SK-N-MC (cell line): ENCODE measurements around the gene SUFU.

Experiments
- EZH2 ChIP-seq: fragments of 200-600 bp; sonication (generic); IDR thresholded peaks from one replicate; pipeline ENCODE4 v1.6.1; 2017; ENCODE audit warnings: antibody characterized with exemption
- FOXP2 ChIP-seq: optimal IDR thresholded peaks from 2 replicates; pipeline ENCODE3; 2011; ENCODE audit warnings: mild to moderate bottlenecking, moderate library complexity; ENCODE audit not compliant: insufficient read depth; ENCODE audit errors: extremely low read length, control extremely low read depth
- POLR2AphosphoS5 ChIP-seq: IDR thresholded peaks from 2 replicates; pipeline ENCODE4 v1.6.1; 2012; ENCODE audit warnings: mild to moderate bottlenecking, low read depth, low read length, borderline replicate concordance

- TF ChIP-seq EZH2 (no peak), FOXP2 (no peak), POLR2AphosphoS5 (no peak)
Observed at GRCh38 chr10:102648269-102648888, 144.6 kb downstream of the SUFU start.
